Measurements from ENCODE around the gene PKP2. TPM values are rescaled to one million over a fixed set of nuclear protein-coding genes. Genes with fewer than 3 reads are reported as not detected.

Gene PKP2
- total RNA-seq, 4 donors from 2014 or later = 0.62 to 3.3 (median 1.2) TPM

DNA sequence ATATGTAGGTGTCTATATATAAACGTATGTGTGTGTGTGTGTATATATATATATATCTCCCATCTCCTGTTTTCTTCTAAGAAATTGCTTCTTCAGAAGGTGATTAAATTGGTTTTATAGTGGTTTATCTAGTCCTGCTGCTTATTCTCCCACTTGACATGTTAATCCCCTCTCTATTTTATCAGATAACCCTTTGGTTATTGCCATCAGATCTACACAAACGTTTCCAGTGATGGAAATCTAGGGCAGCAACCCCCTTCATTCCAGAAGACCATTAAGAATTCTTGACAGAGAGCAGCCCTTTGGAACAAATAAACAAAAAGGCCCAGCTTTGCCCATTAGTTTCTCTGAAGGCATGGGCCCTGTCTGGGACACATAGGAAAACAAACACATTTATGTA lies 106.7 kb downstream of the PKP2 start:
- Histone ChIP-seq H3K4me1 (no peaks in the 10 kb centered on the region), H3K9me3 (no peaks in the 10 kb centered on the region), H3K27ac (no peak overlapping the region), H3K27me3 (peaks cover 7% of the 10 kb centered on the region), H3K36me3 (no peaks in the 10 kb centered on the region), H3K4me3 (no peak overlapping the region)
- TF ChIP-seq EP300 (IDR thresholded peaks at IDR 0.05) (no peak), POLR2AphosphoS5 (IDR thresholded peaks at IDR 0.05) (no peak), POLR2A (IDR thresholded peaks at IDR 0.05) (no peak)
- WGBS, 2 donors (ENCODE audit: low coverage in 1 of 2) = 10 to 26% methylated on average over 2 of the region's 2 CpGs
- no peak for ATAC-seq

- no peaks in the 10 kb centered on the region for H3K4me1 ChIP-seq
- no peaks in the 10 kb centered on the region for H3K9me3 ChIP-seq
- peaks cover 10% of the 10 kb centered on the region for H3K27me3 ChIP-seq
- no peak for ATAC-seq
- H3K27ac ChIP-seq = no peak overlapping the region
- H3K36me3 ChIP-seq = no peaks in the 10 kb centered on the region
- no peak overlapping the region for H3K4me3 ChIP-seq
- no peak for TF ChIP-seq POLR2AphosphoS5 (IDR thresholded peaks at IDR 0.05)
- no peak for TF ChIP-seq CTCF (IDR thresholded peaks at IDR 0.05)
- TF ChIP-seq POLR2A (IDR thresholded peaks at IDR 0.05) = no peak
- no peak for TF ChIP-seq EP300 (IDR thresholded peaks at IDR 0.05)
Observed at GRCh38 chr12:32789446-32789845, 107.1 kb downstream of the PKP2 start.

DNA sequence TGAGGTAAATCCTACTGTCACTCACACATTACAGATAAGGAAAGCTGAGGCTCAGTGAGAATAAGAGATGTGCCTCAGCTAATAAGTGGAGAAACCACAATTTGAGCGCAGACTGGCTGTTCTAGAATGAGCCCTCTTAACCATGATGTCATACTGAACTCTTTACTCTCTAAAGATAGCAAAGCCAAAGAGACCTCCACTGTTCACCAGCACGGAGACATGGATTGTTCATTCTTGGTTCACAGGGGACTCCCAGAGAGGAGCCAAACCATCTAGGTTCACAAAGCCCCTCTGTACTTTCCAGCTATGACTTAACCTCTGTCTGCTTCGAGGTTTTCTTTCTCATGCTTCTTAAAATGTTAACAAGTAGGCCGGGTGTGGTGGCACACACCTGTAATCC lies 108.2 kb downstream of the PKP2 start:
- WGBS, 2 donors (ENCODE audit: low coverage in 1 of 2) = 31 to 77% methylated on average over 3 of the region's 4 CpGs
- H3K27ac ChIP-seq = no peak overlapping the region
- no peaks in the 10 kb centered on the region for H3K4me1 ChIP-seq
- ATAC-seq = no peak
- TF ChIP-seq POLR2AphosphoS5 (IDR thresholded peaks at IDR 0.05) (no peak), EP300 (IDR thresholded peaks at IDR 0.05) (no peak), POLR2A (IDR thresholded peaks at IDR 0.05) (no peak), CTCF (IDR thresholded peaks at IDR 0.05) (no peak)
- H3K27me3 ChIP-seq = peaks cover 10% of the 10 kb centered on the region
- no peak overlapping the region for H3K4me3 ChIP-seq
- no peaks in the 10 kb centered on the region for H3K36me3 ChIP-seq
- H3K9me3 ChIP-seq = no peaks in the 10 kb centered on the region

- no peak for TF ChIP-seq POLR2AphosphoS5 (IDR thresholded peaks at IDR 0.05)
- TF ChIP-seq CTCF (IDR thresholded peaks at IDR 0.05) = no peak
- TF ChIP-seq EP300 (IDR thresholded peaks at IDR 0.05) = no peak
- no peak for TF ChIP-seq POLR2A (IDR thresholded peaks at IDR 0.05)
- Histone ChIP-seq H3K9me3 (no peaks in the 10 kb centered on the region), H3K27me3 (peaks cover 10% of the 10 kb centered on the region), H3K4me1 (no peaks in the 10 kb centered on the region), H3K4me3 (no peak overlapping the region), H3K27ac (no peak overlapping the region), H3K36me3 (no peaks in the 10 kb centered on the region)
- WGBS, 2 donors (ENCODE audit: low coverage in 1 of 2) = 60 to 77% methylated on average over 5 of the region's 5 CpGs
- no peak for ATAC-seq
Observed at GRCh38 chr12:32785557-32785956, 111.0 kb downstream of the PKP2 start.

DNA sequence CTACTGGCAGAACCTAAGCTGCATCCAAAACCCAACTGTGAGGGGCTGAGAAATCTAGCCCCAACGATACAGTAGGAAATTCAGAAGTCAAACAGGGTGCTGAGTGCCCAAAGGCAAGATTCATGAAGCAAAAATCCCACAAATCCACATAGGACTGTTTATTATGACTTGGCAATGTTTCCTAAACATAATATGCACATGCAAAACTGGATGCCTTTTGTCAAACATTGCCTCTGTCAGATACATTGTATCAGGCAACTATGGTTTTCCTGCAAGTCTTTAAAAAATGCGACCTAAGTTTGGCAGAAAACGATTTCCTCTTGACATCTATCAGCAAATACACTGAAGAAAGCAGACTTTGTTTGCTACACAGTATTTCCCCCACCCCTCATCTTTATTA lies 113.5 kb downstream of the PKP2 start:
- Histone ChIP-seq H3K27me3 (peaks cover 18% of the 10 kb centered on the region), H3K27ac (no peak overlapping the region), H3K4me1 (no peaks in the 10 kb centered on the region), H3K4me3 (no peak overlapping the region), H3K36me3 (no peaks in the 10 kb centered on the region), H3K9me3 (no peaks in the 10 kb centered on the region)
- ATAC-seq = no peak
- 37 to 39% methylated on average over 3 of the region's 3 CpGs for WGBS, 2 donors (ENCODE audit: low coverage in 1 of 2)
- TF ChIP-seq POLR2A (IDR thresholded peaks at IDR 0.05) (no peak), CTCF (IDR thresholded peaks at IDR 0.05) (no peak), EP300 (IDR thresholded peaks at IDR 0.05) (no peak), POLR2AphosphoS5 (IDR thresholded peaks at IDR 0.05) (no peak)
